ENCODE measurements around the gene ZNF727. TPM values are rescaled to one million over a fixed set of nuclear protein-coding genes. Genes with fewer than 3 reads are reported as not detected.

ZNF727 gene
- 0.28 TPM in 2 replicates for total RNA-seq

GRCh38 chr7:64045301-64046040, at the start of gene ZNF727:
Gene ZNF727, plus strand, starts transcription at chr7:64045434. Its CDS starts 188 bp downstream, at chr7:64045622.

DNA sequence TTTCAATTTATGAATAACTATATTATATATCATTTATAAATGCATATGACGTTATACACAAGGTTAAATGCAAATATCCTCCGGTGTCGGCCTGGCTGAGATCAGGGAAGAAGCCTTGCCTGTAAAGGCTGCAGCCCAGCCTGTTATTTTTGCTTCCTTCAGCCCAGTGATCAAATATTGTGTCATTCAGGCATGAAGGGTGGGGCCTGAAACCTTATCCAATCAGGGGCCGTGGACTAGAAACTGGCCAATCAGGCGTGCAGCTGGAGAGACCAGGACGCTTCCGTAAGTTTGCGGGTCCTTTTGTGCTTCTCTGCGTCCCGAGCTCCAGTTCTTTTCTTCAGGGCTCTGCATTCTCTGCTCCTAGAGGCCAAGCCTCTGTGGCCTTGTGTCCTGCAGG, 46.7 kb upstream of the ZNF727 start, which contains the start of gene ZNF722:
Gene ZNF722 (plus strand): TSS at position 301 of the 400 bp plus-strand sequence. CDS start 113 bp downstream, outside the sequence.

Other genes starting within 250 kb of the ZNF727 start
- gene ZNF722, start 46.6 kb upstream of the ZNF727 start, total RNA-seq: not detected in 2 replicates
- not detected in 2 replicates for gene ZNF735, start 161.8 kb downstream of the ZNF727 start, total RNA-seq
- not detected in 2 replicates for gene ZNF679, start 183.0 kb downstream of the ZNF727 start, total RNA-seq

Data from smooth muscle cell of bladder (primary cell).